GM23338 (cell line): Measurements from ENCODE around the gene ZNF804A. TPM values are rescaled to one million over a fixed set of nuclear protein-coding genes. Genes with fewer than 3 reads are reported as not detected.

Source experiments
- ATAC-seq: fragments of 200-7000 bp; cut with Tn5 transposase; 3 replicates; pipeline ENCODE4 v1.9.1; 2020
- DNase-seq: peaks from one replicate; pipeline ENCODE4 v3.0.0-alpha.2; 2015; ENCODE audit warnings: low spot score
- H2AFZ ChIP-seq: fragments of 200-600 bp; sonication (generic); 2 replicates; pipeline ENCODE4 v1.8.0; 2016; ENCODE audit warnings: antibody characterized with exemption, mild to moderate bottlenecking, moderate library complexity
- H3F3A ChIP-seq: fragments of 200-600 bp; sonication (generic); replicated peaks from 2 replicates; pipeline ENCODE4 v1.8.0; 2017; ENCODE audit warnings: antibody characterized with exemption, mixed run types, low read depth
- H3K27ac ChIP-seq: fragments of 200-600 bp; sonication (generic); 2 replicates; pipeline ENCODE4 v1.6.1; 2016; ENCODE audit warnings: low read depth
- H3K27me3 ChIP-seq: fragments of 200-600 bp; sonication (generic); 2 replicates; pipeline ENCODE4 v1.8.0; 2016; ENCODE audit warnings: mild to moderate bottlenecking, mixed run types, moderate library complexity; ENCODE audit not compliant: insufficient read depth
- H3K36me3 ChIP-seq: fragments of 200-600 bp; sonication (generic); 2 replicates; pipeline ENCODE4 v1.8.0; 2016; ENCODE audit warnings: mild to moderate bottlenecking; ENCODE audit not compliant: insufficient read depth
- H3K4me1 ChIP-seq: fragments of 200-600 bp; sonication (generic); 2 replicates; pipeline ENCODE4 v1.8.0; 2016; ENCODE audit warnings: mild to moderate bottlenecking, moderate library complexity; ENCODE audit not compliant: insufficient read depth
- H3K4me2 ChIP-seq: fragments of 200-600 bp; sonication (generic); 2 replicates; pipeline ENCODE4 v1.7.1; 2017; ENCODE audit warnings: mixed run types
- H3K4me3 ChIP-seq: fragments of 200-600 bp; sonication (generic); 2 replicates; pipeline ENCODE4 v1.6.1; 2016; ENCODE audit warnings: mixed run types
- H3K79me2 ChIP-seq: fragments of 200-600 bp; sonication (generic); replicated peaks from 2 replicates; pipeline ENCODE4 v1.8.0; 2017; ENCODE audit warnings: mild to moderate bottlenecking; ENCODE audit not compliant: insufficient read depth
- H3K9me2 ChIP-seq: fragments of 200-600 bp; sonication (generic); 2 replicates; pipeline ENCODE4 v1.8.0; 2017; ENCODE audit not compliant: insufficient read depth
- H4K20me1 ChIP-seq: fragments of 200-600 bp; sonication (generic); replicated peaks from 2 replicates; pipeline ENCODE4 v1.8.0; 2017; ENCODE audit warnings: mild to moderate bottlenecking; ENCODE audit not compliant: insufficient read depth
- H3K27ac Mint-ChIP-seq: 2 replicates; pipeline ENCODE4 v1.8.0; 2020; ENCODE audit warnings: inconsistent platforms, mild to moderate bottlenecking, moderate library complexity, mixed read lengths
- H3K27me3 Mint-ChIP-seq: 3 replicates; pipeline ENCODE4 v1.8.0; 2022; ENCODE audit warnings: low read depth, mild to moderate bottlenecking, moderate library complexity, mixed read lengths, inconsistent platforms; ENCODE audit not compliant: insufficient read depth, poor library complexity
- H3K36me3 Mint-ChIP-seq: 3 replicates; pipeline ENCODE4 v1.8.0; 2021; ENCODE audit warnings: low read depth, mild to moderate bottlenecking, inconsistent platforms, moderate library complexity, mixed read lengths
- H3K4me1 Mint-ChIP-seq: 3 replicates; pipeline ENCODE4 v1.8.0; 2020; ENCODE audit warnings: mild to moderate bottlenecking, inconsistent platforms, mixed read lengths
- H3K4me3 Mint-ChIP-seq: 3 replicates; pipeline ENCODE4 v1.8.0; 2021; ENCODE audit warnings: moderate library complexity, mild to moderate bottlenecking, inconsistent platforms, mixed read lengths
- H3K9me3 Mint-ChIP-seq: 3 replicates; pipeline ENCODE4 v1.8.0; 2020; ENCODE audit warnings: moderate library complexity, mild to moderate bottlenecking, inconsistent platforms, mixed read lengths
- CREB1 ChIP-seq: fragments of 250-450 bp; sonication (Bioruptor Pico); IDR thresholded peaks from 2 replicates; pipeline ENCODE4 v1.5.0; 2020; ENCODE audit warnings: low read depth, mild to moderate bottlenecking, moderate library complexity
- CTCF ChIP-seq, 2 experiments: fragments of 200-600 bp in 1 of 2; sonication (generic) in 1 of 2; conservative IDR thresholded peaks; 2 replicates each; pipeline versions ENCODE4 v1.5.1 to v1.6.1; 2016 to 2017; ENCODE audit warnings: antibody characterized with exemption in 2 of 2, low read depth in 2 of 2, mild to moderate bottlenecking in 2 of 2, moderate library complexity in 1 of 2
- ETS1 ChIP-seq: IDR thresholded peaks from 2 replicates; pipeline ENCODE4 v1.6.1; 2016; ENCODE audit warnings: antibody characterized with exemption
- EZH2 ChIP-seq: fragments of 200-600 bp; sonication (generic); IDR thresholded peaks from one replicate; pipeline ENCODE4 v1.8.0; 2017; ENCODE audit warnings: antibody characterized with exemption, mild to moderate bottlenecking, low read depth; ENCODE audit not compliant: unreplicated experiment
- EZH2phosphoT487 ChIP-seq: fragments of 200-600 bp; sonication (generic); IDR thresholded peaks from one replicate; pipeline ENCODE4 v1.8.1; 2018; ENCODE audit warnings: antibody characterized with exemption; ENCODE audit not compliant: unreplicated experiment
- JUNB ChIP-seq: IDR thresholded peaks from one replicate; pipeline ENCODE4 v1.6.1; 2016; ENCODE audit warnings: antibody characterized with exemption; ENCODE audit not compliant: unreplicated experiment
- NANOG ChIP-seq: IDR thresholded peaks from 2 replicates; pipeline ENCODE4 v1.6.1; 2016; ENCODE audit warnings: antibody characterized with exemption, borderline replicate concordance
- POLR2AphosphoS5 ChIP-seq: IDR thresholded peaks from 2 replicates; pipeline ENCODE4 v1.6.1; 2016; ENCODE audit warnings: antibody characterized with exemption, low read depth
- REST ChIP-seq: IDR thresholded peaks from one replicate; pipeline ENCODE4 v1.6.1; 2018; ENCODE audit warnings: antibody characterized with exemption; ENCODE audit not compliant: unreplicated experiment
- STAT1 ChIP-seq: IDR thresholded peaks from one replicate; pipeline ENCODE4 v1.6.1; 2016; ENCODE audit warnings: antibody characterized with exemption; ENCODE audit not compliant: unreplicated experiment
- ZNF114 ChIP-seq: fragments of 250-450 bp; sonication (Bioruptor Pico); IDR thresholded peaks from 2 replicates; pipeline ENCODE4 v1.5.0; 2020; ENCODE audit warnings: mild to moderate bottlenecking, moderate library complexity
- ZNF331 ChIP-seq: fragments of 250-450 bp; sonication (Bioruptor Pico); IDR thresholded peaks from 2 replicates; pipeline ENCODE4 v1.5.0; 2020; ENCODE audit warnings: low read depth, mild to moderate bottlenecking, moderate library complexity
- ZNF462 ChIP-seq: fragments of 250-450 bp; sonication (Bioruptor Pico); IDR thresholded peaks from 2 replicates; pipeline ENCODE4 v1.5.0; 2020; ENCODE audit warnings: mild to moderate bottlenecking, moderate library complexity
- polyA plus RNA-seq: library from polyadenylated mRNA; unstranded; fragments of >200 nt; fragmentation: Nextera tagmentation; extraction: Ambion mirVana; gene quantifications from 2 replicates; pipeline ENCODE4 v1.2.1, GENCODE V29; 2016
- total RNA-seq: library from RNA; depleted of rRNA; stranded (reverse); fragments of >200 nt; shearing (Covaris generic); gene quantifications from 2 replicates; pipeline ENCODE4 v1.2.3, GENCODE V29; 2014

ZNF804A gene
- total and polyA plus RNA-seq, 2 experiments from 2014 or later = not detected

GRCh38 chr2:184589261-184589660, 9.1 kb upstream of the ZNF804A start:
- no peak overlapping the region for H3K4me2 ChIP-seq
- no peaks in the 10 kb centered on the region for H3K79me2 ChIP-seq
- H3K27ac ChIP-seq = no peak overlapping the region
- peaks cover 2% of the 10 kb centered on the region; the same call in 1 of the 3 replicates for H3K9me3 Mint-ChIP-seq
- no peaks in the 10 kb centered on the region for H3K27me3 Mint-ChIP-seq
- H3K9me2 ChIP-seq = no peaks in the 10 kb centered on the region
- H3K27me3 ChIP-seq = no peaks in the 10 kb centered on the region
- DNase-seq = no peak
- H3K4me1 Mint-ChIP-seq = peaks cover 2% of the 10 kb centered on the region; the same call in 1 of the 3 replicates
- no peaks in the 10 kb centered on the region for H3K36me3 Mint-ChIP-seq
- no peak for ATAC-seq
- H2AFZ ChIP-seq = no peak overlapping the region
- H3F3A ChIP-seq = no peaks in the 10 kb centered on the region
- H4K20me1 ChIP-seq = no peaks in the 10 kb centered on the region
- H3K27ac Mint-ChIP-seq = no peak overlapping the region
- H3K4me1 ChIP-seq = no peaks in the 10 kb centered on the region
- H3K4me3 ChIP-seq = no peak overlapping the region
- H3K4me3 Mint-ChIP-seq = no peak overlapping the region
- no peaks in the 10 kb centered on the region for H3K36me3 ChIP-seq
- no peak for TF ChIP-seq JUNB
- TF ChIP-seq CREB1 (CRISPR knock-in tag) = no peak
- no peak for TF ChIP-seq ZNF462
- TF ChIP-seq STAT1 = no peak
- no peak for TF ChIP-seq EZH2
- no peak for TF ChIP-seq EZH2phosphoT487
- TF ChIP-seq ETS1 = no peak
- TF ChIP-seq REST = no peak
- TF ChIP-seq POLR2AphosphoS5 = no peak
- TF ChIP-seq ZNF114 (CRISPR knock-in tag) = no peak
- TF ChIP-seq NANOG = no peak
- no peak for TF ChIP-seq ZNF331 (CRISPR knock-in tag)
- TF ChIP-seq CTCF (conservative IDR thresholded peaks at IDR 0.05; ENCODE audit: low read depth in 2 of 2) = no peak
